GM19324 (cell line): ENCODE results near the gene RNASET2.

ENCODE experiments used
- ATAC-seq: cut with Tn5 transposase; IDR thresholded peaks from one replicate; pipeline ENCODE4 v1.9.1; 2021; ENCODE audit warnings: mild to moderate bottlenecking, moderate library complexity; ENCODE audit not compliant: unreplicated experiment, low FRiP score

The RNASET2 gene

GRCh38 chr6:166970776-166971175, 14.4 kb upstream of the RNASET2 start:
- no peak for ATAC-seq

DNA sequence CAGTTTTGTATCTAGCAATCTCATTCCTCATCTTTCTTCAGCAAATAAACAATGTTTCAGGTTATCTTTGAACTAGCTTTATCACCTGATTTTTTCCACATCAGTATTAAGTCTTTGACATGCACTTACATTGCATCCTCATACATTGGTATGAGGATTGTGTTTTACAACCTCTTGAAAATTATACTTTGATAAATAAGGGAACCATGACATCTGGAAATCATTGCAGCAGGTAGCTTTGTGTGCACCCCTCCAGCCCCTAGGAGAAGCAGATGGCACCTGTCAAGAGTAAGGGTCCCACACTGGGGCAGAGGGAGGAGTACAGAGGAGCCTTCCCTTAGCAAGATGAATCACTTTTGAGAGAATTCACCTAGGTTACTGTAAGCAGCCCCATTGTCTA, 13.7 kb upstream of the RNASET2 start:
- ATAC-seq, result no peak

DNA sequence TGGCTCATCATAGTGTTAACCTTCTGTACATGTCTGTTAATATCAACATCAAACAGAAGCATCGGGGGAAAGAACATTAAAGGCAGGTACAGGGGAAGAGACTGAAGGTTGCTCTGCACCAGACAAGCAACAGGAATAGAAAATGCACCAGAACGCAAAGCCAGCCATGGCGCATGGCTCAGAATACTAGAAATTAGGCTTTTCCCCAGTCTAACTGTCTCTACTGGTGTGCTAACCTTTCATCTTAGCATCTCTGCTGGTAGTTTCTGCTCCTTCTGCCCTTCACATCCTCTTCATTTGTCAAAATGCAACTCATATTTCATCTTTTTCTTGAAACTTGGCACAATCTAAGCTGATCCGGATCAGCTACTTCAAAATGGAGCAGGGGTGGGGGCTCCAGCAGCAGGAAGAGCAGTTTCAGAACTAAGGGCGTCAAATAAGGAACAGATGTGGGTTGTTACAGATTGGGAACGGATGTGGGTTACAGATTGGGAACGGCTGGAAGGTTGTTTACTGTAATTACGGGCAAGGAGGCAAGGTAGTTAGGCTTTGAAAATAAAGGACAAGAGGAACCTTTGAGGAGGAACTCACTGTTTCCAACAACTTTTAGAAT, 13.1 kb upstream of the RNASET2 start:
- no peak for ATAC-seq

DNA sequence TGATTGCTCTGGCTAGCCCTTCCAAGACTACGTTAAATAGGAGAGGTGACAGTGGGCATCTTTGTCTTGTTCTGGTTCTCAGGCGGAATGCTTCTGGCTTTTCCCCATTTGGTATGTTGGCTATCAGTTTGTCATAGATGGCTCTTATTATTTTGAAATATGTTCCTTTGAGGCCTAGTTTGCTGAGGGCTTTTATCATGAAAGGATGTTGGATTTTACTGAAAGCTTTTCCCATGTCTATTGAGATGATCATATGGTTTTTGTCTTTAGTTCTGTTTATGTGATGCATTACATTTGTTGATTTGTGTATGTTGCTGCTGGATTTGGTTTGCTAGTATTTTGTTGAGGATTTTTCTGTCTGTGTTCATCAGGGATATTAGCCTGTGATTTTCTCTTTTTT, 9.9 kb upstream of the RNASET2 start:
- no peak for ATAC-seq

DNA sequence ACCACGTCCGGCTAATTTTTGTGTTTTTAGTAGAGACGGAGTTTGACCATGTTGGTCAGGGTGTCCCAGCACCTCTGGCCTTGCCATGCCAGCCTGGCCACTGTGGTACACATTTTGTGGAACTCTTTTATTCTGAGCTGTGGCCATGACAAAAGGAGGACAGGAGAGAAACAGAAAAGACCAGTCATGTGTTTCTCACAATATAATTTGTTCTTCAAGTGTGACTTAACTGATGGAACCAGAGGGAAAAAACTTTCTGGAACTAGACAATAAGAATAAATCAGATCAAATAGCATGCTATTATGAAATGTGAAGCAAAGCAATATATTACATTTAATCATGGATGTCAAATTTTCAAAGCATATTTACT, 4.2 kb upstream of the RNASET2 start:
- no peak for ATAC-seq

- ATAC-seq, result no peak
These were observed 3.7 kb upstream of the RNASET2 start for GRCh38 chr6:166959911-166960608.

DNA sequence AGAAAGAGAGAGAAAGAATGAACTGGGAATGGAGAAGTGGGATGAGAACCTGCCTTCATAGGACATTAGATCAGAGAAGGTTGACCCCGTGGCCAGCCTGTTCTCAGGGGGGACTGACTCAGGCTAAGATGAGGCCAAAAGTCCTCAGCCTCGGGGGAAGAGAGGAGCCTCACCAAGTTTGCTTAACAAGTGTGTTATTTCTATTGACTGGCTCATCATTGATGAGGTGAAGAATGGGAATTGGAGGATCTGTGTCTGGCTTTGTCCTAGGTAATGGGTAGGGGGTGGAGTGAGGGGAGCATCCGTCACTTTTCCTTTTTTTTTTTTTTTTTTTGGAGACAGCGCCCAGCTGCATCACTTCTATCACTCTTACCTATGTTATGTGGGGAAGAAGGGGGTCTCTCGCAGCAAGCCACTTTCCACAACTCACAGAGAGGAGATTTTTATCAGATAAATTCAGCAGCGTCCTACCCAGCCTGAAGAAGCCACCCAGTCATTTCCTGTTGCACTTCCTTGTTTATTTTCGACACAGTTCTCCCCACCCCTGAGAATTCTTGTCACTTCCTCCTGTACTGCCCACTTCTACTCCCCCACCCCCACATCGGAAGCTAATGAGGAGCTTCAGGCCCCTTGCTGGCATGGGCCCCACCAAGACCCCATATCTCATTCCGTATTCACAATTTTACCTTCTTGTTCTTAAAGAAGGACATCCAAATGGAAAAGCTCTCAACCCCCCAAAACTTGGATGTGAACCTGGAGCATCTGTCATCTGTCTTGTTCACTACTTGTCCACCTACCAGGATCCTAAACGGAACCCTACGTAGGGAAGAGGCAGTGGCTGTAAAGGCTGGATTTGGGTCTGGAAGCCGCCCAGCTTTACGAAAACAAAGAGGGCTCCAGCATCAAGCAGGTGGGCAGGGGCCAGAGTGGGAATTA, 2.8 kb upstream of the RNASET2 start:
- ATAC-seq, result no peak

GRCh38 chr6:166957805-166958076, 1.4 kb upstream of the RNASET2 start:
- ATAC-seq, result no peak

- ATAC-seq, result peak; percentile 33
These were observed 896 bp upstream of the RNASET2 start for GRCh38 chr6:166957087-166957804.

- ATAC-seq, result peak; percentile 14
These were observed 396 bp downstream of the RNASET2 start for GRCh38 chr6:166955865-166956443.

DNA sequence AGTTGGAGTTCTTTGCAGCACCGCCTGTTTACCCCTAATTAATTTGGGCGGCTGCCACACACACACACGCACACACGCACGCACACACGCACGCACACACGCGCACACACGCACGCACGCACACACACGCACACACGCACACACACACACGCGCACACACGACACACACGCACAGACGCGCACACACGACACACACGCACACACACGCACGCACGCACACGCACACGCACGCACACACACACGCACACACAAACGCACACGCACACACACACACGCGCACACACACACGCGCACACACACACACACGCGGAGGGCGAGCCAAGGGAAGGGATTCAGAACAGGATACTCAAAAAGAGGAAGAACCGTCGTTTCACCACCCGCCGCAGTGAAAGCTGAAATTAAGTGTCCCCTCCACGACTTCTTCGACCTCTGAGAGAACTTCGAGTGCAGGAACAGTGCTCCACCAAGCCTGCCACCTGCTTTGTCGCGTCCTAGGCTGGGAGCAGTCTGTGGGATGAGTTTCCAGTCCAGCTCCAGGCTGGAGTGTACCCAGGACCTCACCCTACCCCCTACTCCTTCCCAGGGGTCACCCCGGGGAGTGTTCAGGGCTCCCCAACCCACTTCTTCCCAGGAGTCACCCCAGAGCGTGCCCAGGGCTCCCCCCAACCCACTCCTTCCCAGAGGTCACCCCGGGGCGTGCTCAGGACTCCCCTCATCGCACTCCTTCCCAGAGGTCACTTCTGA, 1.1 kb downstream of the RNASET2 start:
- no peak for ATAC-seq

DNA sequence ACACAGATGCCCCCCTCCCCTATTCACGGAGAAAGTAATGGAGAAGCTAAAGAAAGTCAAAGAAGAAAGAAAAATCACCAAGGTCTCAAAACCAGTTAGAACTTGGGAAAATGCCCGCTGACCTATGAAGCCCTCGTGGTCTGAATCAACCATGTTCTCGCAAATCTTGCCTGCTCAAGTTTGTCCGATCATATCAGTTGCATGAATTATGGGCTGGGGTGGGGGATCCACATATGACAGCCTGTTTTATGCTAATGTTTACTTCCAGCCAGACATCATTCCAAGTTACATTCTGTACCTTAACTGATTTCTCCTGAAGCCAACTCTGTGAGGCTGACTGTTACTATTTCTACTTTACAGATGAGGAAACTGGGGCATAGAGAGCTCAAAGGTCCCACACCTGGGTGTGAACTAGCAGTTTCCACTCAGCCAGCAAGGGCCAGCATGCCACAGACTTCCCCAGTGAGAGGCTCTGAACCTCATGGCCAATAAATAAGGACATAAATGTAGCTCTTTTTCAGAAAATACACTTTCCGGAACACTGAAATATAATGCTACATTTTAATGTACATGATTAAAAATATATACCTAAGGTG, 2.1 kb downstream of the RNASET2 start:
- no peak for ATAC-seq

DNA sequence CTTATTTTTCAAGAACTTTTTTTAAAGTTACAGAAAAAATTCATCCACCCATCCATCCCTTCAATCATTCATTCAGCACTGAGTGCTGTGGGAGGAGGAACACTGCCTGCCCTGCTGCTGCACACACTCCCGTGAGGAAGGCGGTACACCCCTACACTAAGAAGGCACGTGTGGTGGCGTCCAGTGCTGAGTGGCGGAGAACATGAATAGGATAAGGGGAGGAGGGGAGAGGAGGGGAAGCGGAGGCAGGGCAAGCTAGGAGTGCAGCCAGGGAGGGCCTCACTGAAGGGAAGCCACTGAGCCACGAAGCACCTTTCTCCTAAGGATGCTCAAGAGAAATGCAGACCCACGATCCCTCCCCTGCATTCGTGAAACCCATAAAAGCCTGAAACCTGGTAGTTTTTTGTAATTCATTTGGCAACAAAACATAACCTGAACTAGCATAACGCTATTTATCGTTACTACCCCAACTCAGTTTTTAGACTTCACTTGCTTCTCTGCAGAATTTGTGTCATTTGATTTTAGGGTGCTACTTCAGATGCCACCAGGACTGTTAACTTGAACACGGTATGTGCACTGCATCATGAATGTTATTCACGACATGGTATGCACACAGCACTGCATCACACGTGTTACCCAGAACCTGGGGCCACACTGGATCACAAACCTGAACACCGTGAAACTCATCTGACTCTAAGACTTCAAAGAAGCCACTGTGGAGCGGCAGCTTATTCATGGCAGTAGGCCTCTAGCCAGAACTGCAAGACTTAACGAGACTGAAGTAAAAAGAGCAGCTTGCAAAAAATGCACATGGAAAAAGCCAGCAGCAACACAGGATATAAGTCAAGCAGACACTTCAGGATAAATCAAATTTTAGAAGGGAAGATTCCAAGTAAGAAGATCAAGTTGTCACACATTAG, 3.5 kb downstream of the RNASET2 start:
- ATAC-seq, result no peak

DNA sequence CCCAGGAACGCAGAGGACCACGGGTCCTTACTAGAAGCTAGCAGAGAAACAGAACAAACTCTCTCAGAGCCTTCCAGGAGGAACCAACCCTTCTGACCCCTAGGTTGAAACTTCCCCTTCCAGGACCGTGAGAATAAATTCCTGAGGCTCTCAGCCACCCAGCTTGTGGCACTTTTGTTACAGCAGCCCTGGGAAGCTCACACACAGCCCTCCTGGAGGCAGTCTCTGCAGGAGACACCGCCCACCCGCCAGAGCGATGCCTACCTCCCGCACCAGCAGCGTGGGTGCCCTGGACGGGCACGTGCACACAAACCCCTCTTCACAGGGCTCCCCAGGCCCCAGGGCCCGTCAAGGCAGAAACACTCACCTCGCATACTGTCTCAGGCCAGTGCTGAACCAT, 4.2 kb downstream of the RNASET2 start:
- ATAC-seq, result no peak

- ATAC-seq, result no peak
These were observed 4.7 kb downstream of the RNASET2 start for GRCh38 chr6:166951670-166952060.

- ATAC-seq, result peak; percentile 83
These were observed 5.3 kb downstream of the RNASET2 start for GRCh38 chr6:166950892-166951669.

- peak; percentile 46 for ATAC-seq
These were observed 5.9 kb downstream of the RNASET2 start for GRCh38 chr6:166950443-166950821.
